Measurements from ENCODE around the gene ATP9A. TPM values are rescaled to one million over a fixed set of nuclear protein-coding genes. Genes with fewer than 3 reads are reported as not detected.

Gene ATP9A
- total and polyA plus RNA-seq, 2 donors (not counting 3 experiments of a cell fraction or from before 2014, with no cell fraction given): 20.9 to 41.5 TPM

DNA sequence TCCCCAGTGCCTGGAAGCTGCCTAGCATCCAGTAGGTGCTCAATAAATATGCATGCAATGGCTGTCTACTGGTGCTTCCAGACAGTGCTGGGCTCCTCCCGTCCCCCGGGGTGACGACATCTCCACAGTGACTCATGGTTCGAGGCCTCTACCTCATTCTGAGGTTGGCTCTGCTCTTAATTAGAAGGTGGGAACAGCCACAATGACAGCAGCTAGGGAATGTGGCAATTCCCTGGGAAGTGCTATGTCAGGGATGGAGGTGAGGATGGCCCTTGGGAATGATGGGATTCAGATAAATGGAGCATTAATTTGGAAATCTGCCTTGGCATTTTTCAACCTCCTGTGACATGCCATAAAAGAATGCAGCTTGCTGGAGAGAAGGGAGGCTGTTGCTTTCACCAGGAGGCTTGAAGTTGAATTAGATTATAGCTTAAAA lies 182.2 kb downstream of the ATP9A start:
- Histone ChIP-seq H3K4me2 (ENCODE audit: insufficient read depth, low read length) (no peak overlapping the region), H3K27me3 (ENCODE audit: control insufficient read depth in 2 of 2, insufficient read depth in 2 of 2, low read length in 2 of 2) (peaks cover 0 to 2% of the 10 kb centered on the region in 2 experiments), H3K9ac (replicated peaks; ENCODE audit: extremely low read depth, insufficient read depth, low read length) (no peak overlapping the region), H3K4me1 (ENCODE audit: control insufficient read depth, extremely low read depth, insufficient read depth, low read length) (no peaks in the 10 kb centered on the region), H3K9me3 (replicated peaks; ENCODE audit: control insufficient read depth, insufficient read depth, low read length) (no peaks in the 10 kb centered on the region), H2AFZ (ENCODE audit: low read depth, low read length) (no peak overlapping the region), H3K4me3 (replicated peaks in 1 of 3; ENCODE audit: insufficient read depth in 1 of 3, low read depth in 1 of 3, low read length in 3 of 3) (no peak overlapping the region), H3K36me3 (ENCODE audit: control insufficient read depth in 2 of 2, extremely low read depth in 1 of 2, insufficient read depth in 2 of 2, low read length in 2 of 2) (no peaks in the 10 kb centered on the region), H3K79me2 (ENCODE audit: control insufficient read depth, insufficient read depth, low read length) (no peaks in the 10 kb centered on the region), H4K20me1 (replicated peaks; ENCODE audit: control insufficient read depth, extremely low read depth, insufficient read depth, low read length) (no peaks in the 10 kb centered on the region), H3K27ac (ENCODE audit: insufficient read depth, low read depth, low read length) (no peak overlapping the region), H3K9me1 (replicated peaks; ENCODE audit: control insufficient read depth, extremely low read depth, insufficient read depth, low read length) (no peaks in the 10 kb centered on the region)
- no peak for FAIRE-seq
- DNase-seq (ENCODE audit: low read depth, low spot score): no peak
- TF ChIP-seq JUN (IDR thresholded peaks at IDR 0.05; ENCODE audit: borderline replicate concordance, insufficient read depth, insufficient read length, low read depth): no peak
- no peak for TF ChIP-seq GATA2 (IDR thresholded peaks at IDR 0.05; ENCODE audit: insufficient read depth, insufficient read length, low read depth, low read length)
- no TSS peak for BruUV-seq (replicated peaks)
- ChIA-PET CTCF (interaction anchor here (1.1 to 1.7 kb wide), 3 partner anchors 9 to 38 kb away, joined by 3 to 14 read pairs (median 3); no protein-coding TSS in a partner anchor), POLR2A (interaction anchor here (0.6 kb wide), 1 partner anchor 174 kb away, joined by 3 read pairs; no protein-coding TSS in a partner anchor)
- intact Hi-C loops (cut with micrococcal nuclease) (no loop called here), dilution Hi-C loops (cut with MboI; ENCODE audit: extremely low pct_ligation_motif_present, low sequenced_read_pairs) (loop anchor here (25.0 kb wide), 1 partner anchor 174 kb away; no protein-coding TSS in a partner anchor)

GRCh38 chr20:51585148-51585547 lies 183.0 kb downstream of the ATP9A start:
- Histone ChIP-seq H3K36me3 (ENCODE audit: control insufficient read depth in 2 of 2, extremely low read depth in 1 of 2, insufficient read depth in 2 of 2, low read length in 2 of 2) (no peaks in the 10 kb centered on the region), H2AFZ (ENCODE audit: low read depth, low read length) (no peak overlapping the region), H3K79me2 (ENCODE audit: control insufficient read depth, insufficient read depth, low read length) (no peaks in the 10 kb centered on the region), H3K4me1 (ENCODE audit: control insufficient read depth, extremely low read depth, insufficient read depth, low read length) (no peaks in the 10 kb centered on the region), H3K27ac (ENCODE audit: insufficient read depth, low read depth, low read length) (no peak overlapping the region), H3K9ac (replicated peaks; ENCODE audit: extremely low read depth, insufficient read depth, low read length) (no peak overlapping the region), H3K9me3 (replicated peaks; ENCODE audit: control insufficient read depth, insufficient read depth, low read length) (no peaks in the 10 kb centered on the region), H3K9me1 (replicated peaks; ENCODE audit: control insufficient read depth, extremely low read depth, insufficient read depth, low read length) (no peaks in the 10 kb centered on the region), H4K20me1 (replicated peaks; ENCODE audit: control insufficient read depth, extremely low read depth, insufficient read depth, low read length) (no peaks in the 10 kb centered on the region), H3K4me2 (ENCODE audit: insufficient read depth, low read length) (no peak overlapping the region), H3K27me3 (ENCODE audit: control insufficient read depth in 2 of 2, insufficient read depth in 2 of 2, low read length in 2 of 2) (peaks cover 2% of the 10 kb centered on the region in 2 experiments), H3K4me3 (replicated peaks in 1 of 3; ENCODE audit: insufficient read depth in 1 of 3, low read depth in 1 of 3, low read length in 3 of 3) (no peak overlapping the region)
- dilution Hi-C loops (cut with MboI; ENCODE audit: extremely low pct_ligation_motif_present, low sequenced_read_pairs): loop anchor here (25.0 kb wide), 1 partner anchor 173 kb away; no protein-coding TSS in a partner anchor
- no TSS peak for BruUV-seq (replicated peaks)
- DNase-seq (ENCODE audit: low read depth, low spot score) (no peak), FAIRE-seq (no peak)
- CTCF ChIA-PET: interaction anchor here (0.8 to 1.1 kb wide), 2 partner anchors 10 to 39 kb away, joined by 3 read pairs; no protein-coding TSS in a partner anchor
- POLR2A ChIA-PET: no interaction called here
- TF ChIP-seq, protein P1, sequence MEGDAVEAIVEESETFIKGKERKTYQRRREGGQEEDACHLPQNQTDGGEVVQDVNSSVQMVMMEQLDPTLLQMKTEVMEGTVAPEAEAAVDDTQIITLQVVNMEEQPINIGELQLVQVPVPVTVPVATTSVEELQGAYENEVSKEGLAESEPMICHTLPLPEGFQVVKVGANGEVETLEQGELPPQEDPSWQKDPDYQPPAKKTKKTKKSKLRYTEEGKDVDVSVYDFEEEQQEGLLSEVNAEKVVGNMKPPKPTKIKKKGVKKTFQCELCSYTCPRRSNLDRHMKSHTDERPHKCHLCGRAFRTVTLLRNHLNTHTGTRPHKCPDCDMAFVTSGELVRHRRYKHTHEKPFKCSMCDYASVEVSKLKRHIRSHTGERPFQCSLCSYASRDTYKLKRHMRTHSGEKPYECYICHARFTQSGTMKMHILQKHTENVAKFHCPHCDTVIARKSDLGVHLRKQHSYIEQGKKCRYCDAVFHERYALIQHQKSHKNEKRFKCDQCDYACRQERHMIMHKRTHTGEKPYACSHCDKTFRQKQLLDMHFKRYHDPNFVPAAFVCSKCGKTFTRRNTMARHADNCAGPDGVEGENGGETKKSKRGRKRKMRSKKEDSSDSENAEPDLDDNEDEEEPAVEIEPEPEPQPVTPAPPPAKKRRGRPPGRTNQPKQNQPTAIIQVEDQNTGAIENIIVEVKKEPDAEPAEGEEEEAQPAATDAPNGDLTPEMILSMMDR (IDR thresholded peaks at IDR 0.05; ENCODE audit: extremely low read depth in 1 of 2, insufficient read depth in 1 of 2, low read depth in 1 of 2, low read length in 2 of 2): no peak
- TF ChIP-seq EZH2 (IDR thresholded peaks at IDR 0.05; ENCODE audit: borderline replicate concordance, low read depth, low read length, severe bottlenecking): no peak
- no peak for TF ChIP-seq JUN (IDR thresholded peaks at IDR 0.05; ENCODE audit: borderline replicate concordance, insufficient read depth, insufficient read length, low read depth)
- TF ChIP-seq MAX (IDR thresholded peaks at IDR 0.05; ENCODE audit: insufficient read depth, insufficient read length): no peak
- TF ChIP-seq FOS (IDR thresholded peaks at IDR 0.05; ENCODE audit: borderline replicate concordance, insufficient read depth, low read length): no peak
- TF ChIP-seq MYC (IDR thresholded peaks at IDR 0.05; ENCODE audit: low read depth, low read length): no peak
- no peak for TF ChIP-seq POLR2AphosphoS5 (IDR thresholded peaks at IDR 0.05; ENCODE audit: insufficient read depth, low read depth, low read length)
- no peak for TF ChIP-seq POLR2A (IDR thresholded peaks at IDR 0.05; ENCODE audit: low read depth, low read length)
- TF ChIP-seq GATA2 (IDR thresholded peaks at IDR 0.05; ENCODE audit: insufficient read depth, insufficient read length, low read depth, low read length): no peak
- intact Hi-C loops (cut with micrococcal nuclease): no loop called here
